SK-N-SH (cell line): ENCODE measurements around the gene OPN3.

Experiments used
- EZH2phosphoT487 ChIP-seq: fragments of 200-600 bp; sonication (generic); IDR thresholded peaks from 2 replicates; pipeline ENCODE4 v1.6.1; 2017; ENCODE audit warnings: low read depth, mixed run types, mild to moderate bottlenecking, antibody characterized with exemption, moderate library complexity, borderline replicate concordance
- RAD21 ChIP-seq: IDR thresholded peaks from 2 replicates; pipeline ENCODE4 v1.6.1; 2012; ENCODE audit warnings: mild to moderate bottlenecking, low read length

GRCh38 chr1:241646201-241646600 lies 6.0 kb upstream of the OPN3 start:
- TF ChIP-seq RAD21 = no peak
- no peak for TF ChIP-seq EZH2phosphoT487
